RWPE2 (cell line): Measurements from ENCODE around the gene MIR17HG.

ENCODE experiments used
- ATAC-seq: fragments of 200-7000 bp; cut with Tn5 transposase; 3 replicates; pipeline ENCODE4 v1.9.1; 2021; ENCODE audit warnings: low read depth
- DNase-seq: peaks from one replicate; pipeline ENCODE4 v3.0.0-alpha.2; 2020; ENCODE audit warnings: low spot score
- H3K27ac ChIP-seq: fragments of 450-650 bp; 2 replicates; pipeline ENCODE4 v1.5.1; 2017; ENCODE audit warnings: mild to moderate bottlenecking; ENCODE audit not compliant: poor library complexity, severe bottlenecking
- H3K27me3 ChIP-seq: fragments of 250-450 bp; sonication (Bioruptor Pico); 2 replicates; pipeline ENCODE4 v1.5.1; 2021; ENCODE audit warnings: mild to moderate bottlenecking, moderate library complexity; ENCODE audit not compliant: insufficient read depth, poor library complexity, severe bottlenecking
- H3K36me3 ChIP-seq: fragments of 250-450 bp; sonication (Bioruptor Pico); 2 replicates; pipeline ENCODE4 v1.5.1; 2020; ENCODE audit warnings: low read depth, mild to moderate bottlenecking, moderate library complexity
- H3K4me1 ChIP-seq: fragments of 250-450 bp; sonication (Bioruptor Pico); 2 replicates; pipeline ENCODE4 v1.5.1; 2021; ENCODE audit warnings: mild to moderate bottlenecking, moderate library complexity; ENCODE audit not compliant: insufficient read depth, poor library complexity, severe bottlenecking
- H3K4me3 ChIP-seq: fragments of 250-450 bp; sonication (Bioruptor Pico); 2 replicates; pipeline ENCODE4 v1.5.1; 2021; ENCODE audit warnings: mild to moderate bottlenecking, moderate library complexity; ENCODE audit not compliant: severe bottlenecking
- H3K9me3 ChIP-seq: fragments of 250-450 bp; sonication (Bioruptor Pico); 2 replicates; pipeline ENCODE4 v1.5.1; 2021; ENCODE audit warnings: mild to moderate bottlenecking, moderate library complexity; ENCODE audit not compliant: severe bottlenecking
- CTCF ChIP-seq: fragments of 450-650 bp; IDR thresholded peaks from one replicate; pipeline ENCODE4 v1.5.1; 2017; ENCODE audit warnings: mild to moderate bottlenecking, moderate library complexity; ENCODE audit not compliant: poor library complexity, severe bottlenecking

The MIR17HG gene

GRCh38 chr13:91400063-91400399, 52.5 kb downstream of the MIR17HG start:
- no peak overlapping the region for H3K27ac ChIP-seq
- DNase-seq, result no peak
- H3K27me3 ChIP-seq, result peaks cover 69% of the 10 kb centered on the region
- peaks cover 5% of the 10 kb centered on the region for H3K4me1 ChIP-seq
- no peak for TF ChIP-seq CTCF
- peaks cover 2% of the 10 kb centered on the region for H3K9me3 ChIP-seq
- ATAC-seq, result no peak
- no peaks in the 10 kb centered on the region for H3K36me3 ChIP-seq
- no peak overlapping the region for H3K4me3 ChIP-seq

- H3K9me3 ChIP-seq, result peaks cover 2% of the 10 kb centered on the region
- no peaks in the 10 kb centered on the region for H3K36me3 ChIP-seq
- H3K4me3 ChIP-seq, result no peak overlapping the region
- TF ChIP-seq CTCF, result no peak
- DNase-seq (no peak), ATAC-seq (no peak)
- H3K27ac ChIP-seq, result no peak overlapping the region
- H3K27me3 ChIP-seq, result peaks cover 69% of the 10 kb centered on the region
- H3K4me1 ChIP-seq, result peaks cover 5% of the 10 kb centered on the region
Measured at GRCh38 chr13:91400671-91401070, 53.2 kb downstream of the MIR17HG start.

- Histone ChIP-seq H3K4me1 (peaks cover 5% of the 10 kb centered on the region), H3K27me3 (peaks cover 57% of the 10 kb centered on the region), H3K36me3 (no peaks in the 10 kb centered on the region), H3K9me3 (peaks cover 2% of the 10 kb centered on the region), H3K27ac (no peak overlapping the region), H3K4me3 (no peak overlapping the region)
- no peak for TF ChIP-seq CTCF
- ATAC-seq (no peak), DNase-seq (no peak)
Measured at GRCh38 chr13:91401920-91402319, 54.4 kb downstream of the MIR17HG start.
